ENCODE data around the gene APOL6.
"Not testable (repeated sequence)": the region's sequence is repeated elsewhere in the genome, so short reads cannot be mapped to it uniquely, and the experiment has no call there.

The APOL6 gene

DNA sequence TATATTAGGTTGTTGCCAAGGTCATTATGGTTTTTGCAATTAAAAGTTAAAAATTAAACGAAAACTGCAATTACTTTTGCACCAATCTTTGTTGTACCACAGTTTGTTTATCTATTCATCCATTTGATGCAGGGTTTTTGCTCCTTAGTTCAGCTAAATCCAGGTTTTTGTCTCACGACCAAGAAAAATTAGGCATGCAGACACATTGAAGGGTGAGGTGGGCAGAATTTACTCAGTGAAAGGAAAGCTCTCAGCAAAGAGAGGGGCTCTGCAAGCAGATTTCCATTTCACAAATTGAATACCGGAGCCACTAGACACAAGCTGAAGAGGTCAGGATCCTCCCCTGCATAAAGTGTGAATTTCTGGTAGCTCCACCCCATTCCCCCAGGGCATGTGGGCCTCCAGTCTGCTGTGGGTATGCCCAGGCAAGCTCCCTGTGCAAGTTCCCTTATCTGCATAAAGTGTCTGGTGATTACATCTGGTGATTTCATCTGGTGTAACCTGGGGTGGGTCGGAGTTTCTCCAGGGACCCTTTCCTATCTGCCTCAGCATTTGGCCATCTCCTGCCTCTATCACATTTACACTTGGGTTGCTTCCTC, 33.3 kb downstream of the APOL6 start:
- no peak for DNase-seq

DNA sequence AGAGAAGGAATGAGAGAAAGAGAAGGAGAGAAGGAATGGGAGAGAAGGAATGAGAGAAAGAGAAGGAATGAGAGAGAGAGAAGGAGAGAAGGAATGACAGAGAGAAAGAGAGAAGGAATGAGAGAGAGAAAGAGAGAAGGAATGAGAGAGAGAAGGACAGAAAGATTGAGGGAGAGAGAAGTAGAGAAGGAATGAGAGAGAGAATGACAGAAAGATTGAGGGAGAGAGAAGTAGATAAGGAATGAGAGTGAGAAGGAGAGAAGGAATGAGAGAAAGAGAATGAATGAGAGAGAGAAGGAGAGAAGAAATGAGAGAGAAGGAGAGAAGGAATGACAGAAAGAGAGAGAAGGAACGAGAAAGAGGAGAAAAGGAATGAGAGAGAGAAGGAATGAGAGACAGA, 35.3 kb downstream of the APOL6 start:
- DNase-seq = no peak

DNA sequence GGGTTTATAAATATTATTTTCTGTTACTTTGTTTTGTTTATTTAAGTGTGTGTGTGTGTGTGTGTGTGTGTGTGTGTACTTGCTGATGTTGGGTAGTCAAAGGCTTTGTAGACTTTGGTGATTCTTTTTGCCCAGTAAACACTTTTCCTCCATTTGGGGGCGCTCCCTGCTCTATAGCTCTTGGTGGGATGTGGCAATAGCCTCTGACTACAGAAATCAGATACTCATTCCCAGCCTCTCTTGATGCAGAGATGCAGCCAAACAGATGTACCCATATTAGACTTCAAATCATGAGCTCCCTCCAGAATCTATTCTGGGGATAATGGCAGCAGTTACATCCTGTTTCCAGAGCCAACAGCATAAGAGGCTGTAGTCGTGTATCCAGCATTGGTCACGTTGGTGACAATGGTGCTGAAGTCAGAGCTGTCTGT, 36.0 kb downstream of the APOL6 start:
- no peak for DNase-seq

GRCh38 chr22:35684732-35685131, 36.5 kb downstream of the APOL6 start:
- DNase-seq = no peak

DNA sequence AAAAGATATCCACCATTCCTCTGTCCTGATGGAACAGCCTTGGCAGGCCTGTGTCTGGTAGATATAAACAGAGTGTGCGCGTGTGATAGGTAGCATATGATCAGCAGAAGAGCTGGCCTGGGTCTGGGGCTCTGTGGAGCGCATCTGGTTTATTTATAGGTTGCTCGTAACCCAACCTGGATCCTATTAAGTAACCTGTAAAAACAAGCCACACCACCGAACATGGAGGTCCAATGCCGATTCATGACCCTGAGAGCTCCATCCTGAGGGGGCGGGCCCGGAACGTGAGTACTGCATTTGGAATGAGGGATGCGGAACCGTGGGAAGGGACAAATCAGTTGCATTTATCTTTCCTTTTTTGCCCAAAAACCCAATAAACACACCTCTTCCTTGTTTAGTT, 37.5 kb downstream of the APOL6 start:
- no peak for DNase-seq

GRCh38 chr22:35686298-35686697, 38.1 kb downstream of the APOL6 start:
- no peak for DNase-seq

DNA sequence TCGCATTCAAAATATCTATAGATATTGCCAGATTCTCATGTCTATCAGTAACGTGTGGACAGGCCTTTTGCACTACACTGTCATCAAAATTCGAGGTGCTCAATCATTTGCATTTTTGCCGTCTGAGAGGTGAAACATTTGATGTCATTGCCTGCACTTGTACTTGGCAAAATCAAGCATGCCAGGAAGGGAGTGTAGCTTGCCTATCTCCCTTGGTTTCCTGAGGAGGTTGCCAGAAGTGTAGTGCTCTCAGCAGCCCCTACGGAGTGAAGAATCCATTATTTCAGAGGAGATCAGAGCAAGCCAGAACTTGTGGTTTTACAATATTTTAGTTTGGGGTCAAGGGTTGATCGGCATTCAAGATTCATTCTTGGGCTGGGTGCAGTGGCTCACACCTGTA, 39.2 kb downstream of the APOL6 start:
- no peak for DNase-seq

GRCh38 chr22:35688913-35689675, 40.8 kb downstream of the APOL6 start:
- DNase-seq = no peak

DNA sequence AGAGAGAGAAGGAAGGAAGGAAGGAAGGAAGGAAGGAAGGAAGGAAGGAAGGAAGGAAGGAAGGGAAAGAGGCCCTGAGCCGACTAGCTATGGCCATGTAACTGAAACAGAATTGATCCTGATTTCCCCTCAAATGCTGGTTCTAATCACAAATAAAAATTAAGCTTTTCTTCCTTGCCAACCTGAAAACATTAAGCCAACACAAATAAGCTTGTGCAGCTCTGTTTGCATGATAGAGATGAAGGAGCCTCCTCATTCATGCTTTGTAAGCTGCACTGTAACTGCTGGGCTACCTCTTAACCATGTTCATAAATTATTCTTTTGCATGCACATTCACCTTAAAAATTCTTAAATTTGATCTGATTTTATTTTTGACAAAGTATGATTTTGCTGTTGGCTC, 41.8 kb downstream of the APOL6 start:
- DNase-seq = no peak

GRCh38 chr22:35695202-35695601, 47.0 kb downstream of the APOL6 start:
- no peak for DNase-seq

GRCh38 chr22:35697142-35697541, 48.9 kb downstream of the APOL6 start:
- peak; percentile 11 for DNase-seq

DNA sequence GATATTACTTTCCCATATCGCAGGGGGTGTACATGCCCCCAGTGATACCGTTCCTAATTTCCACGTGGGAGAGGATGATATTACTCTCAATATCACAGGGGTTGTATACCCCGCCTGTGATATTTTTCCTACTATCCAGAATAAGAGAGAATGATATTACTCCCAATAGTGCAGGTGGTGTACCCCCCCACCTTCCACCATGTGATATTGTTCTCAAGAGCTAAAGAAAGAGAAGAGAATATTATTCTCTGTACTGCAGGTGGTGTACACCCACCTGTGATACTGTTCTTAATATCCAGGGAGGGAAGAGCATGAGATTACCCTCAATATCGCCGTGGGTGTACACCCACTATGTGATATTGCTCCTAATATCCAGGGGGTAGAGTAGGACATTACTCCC, 51.6 kb downstream of the APOL6 start:
- DNase-seq = not testable (repeated sequence)

GRCh38 chr22:35703861-35704584, 55.8 kb downstream of the APOL6 start:
- DNase-seq = no peak

DNA sequence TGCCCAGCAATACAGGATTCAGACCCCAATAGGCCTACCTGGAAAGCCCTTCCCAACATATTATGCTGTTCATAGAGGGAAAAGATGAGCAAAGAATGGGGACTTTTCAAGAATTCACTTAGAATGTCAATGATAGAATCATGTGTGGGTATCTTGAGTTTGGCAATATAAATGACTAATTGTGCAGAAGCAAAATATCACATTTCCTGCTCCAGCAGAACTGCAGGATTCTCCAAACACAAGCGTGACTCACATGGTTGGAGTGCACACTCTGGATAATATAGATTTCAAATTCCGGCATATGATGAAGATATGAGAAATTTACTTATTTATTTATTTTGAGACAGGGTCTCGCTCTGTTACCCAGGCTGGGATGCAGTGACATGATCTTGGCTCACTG, 56.9 kb downstream of the APOL6 start:
- no peak for DNase-seq

- DNase-seq = no peak
Observed at GRCh38 chr22:35708453-35708852, 60.2 kb downstream of the APOL6 start.

DNA sequence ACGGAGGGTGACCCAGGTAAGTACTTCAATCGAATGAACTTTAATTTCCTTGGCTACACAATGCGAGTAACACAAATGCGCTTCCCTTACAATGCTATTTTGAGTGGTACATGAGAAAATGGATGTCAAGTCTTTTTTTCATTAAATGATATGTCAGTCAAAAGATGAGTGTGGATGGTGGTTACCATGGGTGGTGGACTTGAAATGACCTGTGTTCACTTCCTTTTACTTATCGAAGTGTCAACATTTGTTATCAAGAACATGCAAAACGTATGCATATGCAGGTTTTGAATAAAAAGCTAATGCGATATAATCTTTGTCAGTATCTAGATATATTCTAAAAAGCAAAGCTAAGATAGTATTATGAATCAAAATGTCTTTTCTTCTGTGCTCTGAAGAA, 60.7 kb downstream of the APOL6 start:
- no peak for DNase-seq

- DNase-seq = no peak
Observed at GRCh38 chr22:35711336-35711735, 63.1 kb downstream of the APOL6 start.

- no peak for DNase-seq
Observed at GRCh38 chr22:35712672-35713071, 64.4 kb downstream of the APOL6 start.

DNA sequence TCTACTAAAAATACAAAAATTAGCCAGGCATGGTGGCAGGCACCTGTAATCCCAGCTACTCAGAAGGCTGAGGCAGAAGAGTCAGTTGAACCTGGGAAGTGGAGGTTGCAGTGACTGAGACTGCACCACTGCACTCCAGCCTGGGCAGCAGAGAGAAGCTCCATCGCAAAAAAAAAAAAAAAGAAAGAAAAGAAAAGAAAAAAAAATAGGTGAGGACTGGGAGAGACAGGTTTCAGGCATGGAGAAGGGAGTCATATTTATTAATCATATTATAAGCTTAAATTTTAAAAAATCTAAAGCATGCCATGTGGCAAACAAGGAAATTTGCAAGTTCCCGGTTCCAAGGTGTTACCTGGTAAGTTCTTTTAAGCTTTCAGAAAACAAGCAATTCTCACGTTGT, 69.3 kb downstream of the APOL6 start, which contains the start of gene APOL5:
TSS of gene APOL5 (plus strand) at position 301 of the 400 bp plus-strand sequence. CDS start at position 301, 0 bp downstream.
- no peak for DNase-seq
